ENCODE results near the gene MAPK8IP3.

MAPK8IP3 gene

GRCh38 chr16:1812732-1813163, 106.8 kb downstream of the MAPK8IP3 start:
- DNase-seq (ENCODE audit: low spot score), result peak; percentile 85

GRCh38 chr16:1815461-1815860, 109.5 kb downstream of the MAPK8IP3 start:
- DNase-seq (ENCODE audit: low spot score), result no peak

DNA sequence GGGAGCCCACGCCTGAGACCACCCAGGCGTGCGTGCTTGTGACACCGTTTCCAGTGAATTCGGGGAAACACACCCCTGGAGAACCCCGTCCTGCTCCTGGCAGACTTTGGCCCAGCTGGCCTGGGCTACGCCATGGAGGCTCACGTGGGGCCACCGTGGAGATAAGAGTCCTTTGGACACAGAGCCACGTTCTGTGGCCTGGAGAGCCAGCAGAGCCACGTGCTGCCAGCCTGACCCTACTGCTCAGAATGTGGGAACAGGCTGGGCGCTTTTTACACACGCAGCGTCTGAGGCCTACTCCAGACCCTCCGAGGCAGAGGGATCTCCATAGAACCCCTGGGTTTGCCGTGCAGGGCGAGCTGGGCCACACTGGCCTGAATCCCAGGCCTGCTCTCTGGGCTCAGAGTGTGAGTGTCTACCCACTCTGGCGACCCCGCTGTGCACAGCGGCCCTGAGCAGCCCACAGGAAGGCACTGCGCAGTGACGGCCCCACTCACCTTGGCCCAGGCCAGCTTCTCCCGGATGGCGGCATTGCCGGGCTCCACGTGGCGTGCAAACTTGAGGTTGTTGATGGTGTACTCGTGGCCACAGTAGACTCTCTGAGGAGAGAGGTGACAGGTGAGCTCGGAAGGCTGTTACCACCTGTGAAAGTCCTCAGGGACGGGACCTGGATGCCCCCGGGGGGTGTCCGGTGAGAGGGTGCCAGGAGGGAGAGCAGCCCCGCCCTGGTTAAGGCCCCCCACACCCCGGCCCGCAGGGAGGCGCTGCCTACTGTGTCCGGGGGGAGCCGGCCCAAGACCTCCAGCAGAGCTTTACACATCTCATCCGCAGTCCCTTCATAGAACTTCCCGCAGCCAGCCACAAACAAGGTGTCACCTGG, 110.6 kb downstream of the MAPK8IP3 start:
- DNase-seq (ENCODE audit: low spot score), result no peak

- DNase-seq (ENCODE audit: low spot score), result no peak
These were observed 111.2 kb downstream of the MAPK8IP3 start for GRCh38 chr16:1817276-1817589.

GRCh38 chr16:1817716-1818115, 111.7 kb downstream of the MAPK8IP3 start:
- DNase-seq (ENCODE audit: low spot score), result no peak

DNA sequence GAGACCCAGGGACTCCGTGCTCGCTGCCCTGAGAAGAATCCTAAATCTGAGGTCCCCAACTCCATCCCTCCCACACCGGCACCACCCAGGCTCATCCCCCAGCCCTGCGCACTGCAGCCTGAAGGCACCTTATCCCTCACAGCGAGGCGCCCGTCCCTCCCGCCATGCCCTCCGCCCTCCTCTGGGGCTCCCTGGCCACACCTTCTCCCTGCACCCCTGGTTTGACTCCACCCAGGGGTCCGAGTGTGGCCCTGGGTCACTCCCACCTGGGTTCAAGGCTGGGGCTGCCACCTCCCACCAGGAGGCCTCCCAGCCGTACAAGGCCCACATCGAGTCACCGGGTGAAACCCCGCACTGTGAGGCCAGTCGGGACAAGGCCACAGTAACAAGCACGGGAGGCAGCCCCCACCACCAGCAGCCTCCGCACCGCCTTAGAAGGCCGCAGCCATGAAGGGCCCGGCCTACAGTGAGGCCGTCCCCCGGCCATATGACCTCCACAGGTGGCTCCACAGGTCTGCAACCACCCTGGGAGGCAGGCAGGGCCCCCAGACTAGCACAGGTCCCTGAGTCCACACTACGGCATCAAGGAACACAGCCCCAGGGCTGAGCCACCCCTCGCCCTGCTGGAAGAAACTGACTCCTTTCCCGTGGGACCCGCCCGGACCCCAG, 112.3 kb downstream of the MAPK8IP3 start:
- DNase-seq (ENCODE audit: low spot score), result no peak

DNA sequence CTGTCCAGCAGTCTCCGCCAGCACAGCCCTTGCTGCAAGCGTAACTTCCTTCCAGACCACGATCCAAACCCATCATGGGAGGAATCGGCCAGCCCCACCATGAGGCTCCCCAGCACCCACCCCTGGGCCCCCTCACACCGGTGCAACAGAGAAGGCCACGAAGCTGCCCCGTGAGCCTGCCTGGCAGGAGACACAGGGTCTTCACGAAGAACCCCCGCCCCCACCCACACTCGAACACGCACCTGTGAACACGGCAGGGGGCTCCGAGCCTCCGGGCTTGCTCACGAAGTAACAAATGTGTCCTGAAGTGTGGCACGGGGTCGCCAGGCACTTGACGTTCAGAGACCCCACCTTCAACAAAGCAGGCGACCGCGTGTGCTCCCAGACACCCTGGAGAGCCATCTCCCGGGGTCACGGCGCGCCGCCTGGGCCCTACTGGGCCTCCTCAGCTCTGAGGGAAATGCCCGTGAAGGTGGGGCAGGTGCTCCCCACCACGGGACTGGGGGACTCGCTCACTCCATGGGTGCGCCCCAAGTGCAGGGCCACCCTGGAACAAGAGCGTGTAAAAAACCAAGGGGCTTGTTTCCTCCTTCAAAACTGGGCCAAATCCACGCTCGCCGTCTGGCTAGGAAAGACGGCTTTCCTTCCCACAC, 113.0 kb downstream of the MAPK8IP3 start:
- no peak for DNase-seq (ENCODE audit: low spot score)

DNA sequence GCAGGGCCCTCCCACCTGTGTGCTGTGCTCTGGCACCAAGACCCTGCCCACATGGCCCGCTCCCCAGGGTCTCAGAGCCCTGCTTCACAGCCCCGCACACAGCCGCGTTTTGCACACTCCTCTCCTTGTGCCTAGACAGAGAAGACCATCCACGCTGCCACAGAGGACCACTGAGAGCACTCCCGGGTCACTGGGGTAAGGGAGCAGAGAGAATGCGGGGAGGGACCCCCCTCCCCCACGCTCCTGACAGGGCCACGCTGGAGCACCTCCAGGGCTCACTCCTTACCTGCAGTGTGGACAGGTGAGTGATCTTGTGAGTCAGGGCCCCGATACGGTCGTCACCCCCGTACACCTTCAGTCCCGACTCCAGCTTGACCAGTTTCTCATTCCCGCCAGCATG, 113.6 kb downstream of the MAPK8IP3 start:
- no peak for DNase-seq (ENCODE audit: low spot score)

Measured in AG20443 (cell line).